PFSK-1 (cell line): ENCODE data around the gene ZNF664.

ENCODE experiments used
- FOXP2 ChIP-seq: optimal IDR thresholded peaks from 2 replicates; pipeline ENCODE3; 2011; ENCODE audit warnings: borderline replicate concordance, control low read depth, inconsistent platforms; ENCODE audit not compliant: insufficient read depth; ENCODE audit errors: extremely low read length, extremely low read depth
- POLR2AphosphoS5 ChIP-seq: IDR thresholded peaks from 2 replicates; pipeline ENCODE4 v1.6.1; 2012; ENCODE audit warnings: low read depth, mild to moderate bottlenecking, control low read depth, low read length, moderate library complexity
- REST ChIP-seq, 2 experiments: IDR thresholded peaks; 2 replicates each; pipeline versions ENCODE4 v1.6.1 to v1.8.0; 2011 to 2012; ENCODE audit warnings: low read depth in 2 of 2, low read length in 2 of 2, control low read depth in 1 of 2, inconsistent platforms in 1 of 2, mild to moderate bottlenecking in 1 of 2, moderate library complexity in 1 of 2; ENCODE audit not compliant: insufficient read depth in 1 of 2
- SIN3A ChIP-seq: IDR thresholded peaks from 2 replicates; pipeline ENCODE4 v1.6.1; 2012; ENCODE audit warnings: mild to moderate bottlenecking, low read length, moderate library complexity, borderline replicate concordance; ENCODE audit not compliant: insufficient read depth
- TAF1 ChIP-seq: IDR thresholded peaks from 2 replicates; pipeline ENCODE4 v1.6.1; 2012; ENCODE audit warnings: low read length, control low read depth, borderline replicate concordance; ENCODE audit not compliant: insufficient read depth

- TF ChIP-seq REST (IDR thresholded peaks at IDR 0.05; ENCODE audit: insufficient read depth in 1 of 2, low read depth in 2 of 2, low read length in 2 of 2) (no peak), POLR2AphosphoS5 (no peak), SIN3A (no peak), TAF1 (no peak), FOXP2 (no peak)
Measured at GRCh38 chr12:123936956-123937706, 35.9 kb upstream of the ZNF664 start.
